NCI-H82 treated with DMSO at 0.1 percent for 48 hours (cell line): ENCODE results near the gene TNFRSF1A.
A peak's percentile ranks its signal among the peaks of the same experiment; 100 is the strongest.
"Not testable (repeated sequence)": the region's sequence is repeated elsewhere in the genome, so short reads cannot be mapped to it uniquely, and the experiment has no call there.

Experiments
- DNase-seq: peaks from one replicate; lab custom pipeline; 2025; ENCODE audit not compliant: unreplicated experiment; lab: John Stamatoyannopoulos, UW

The TNFRSF1A gene

DNA sequence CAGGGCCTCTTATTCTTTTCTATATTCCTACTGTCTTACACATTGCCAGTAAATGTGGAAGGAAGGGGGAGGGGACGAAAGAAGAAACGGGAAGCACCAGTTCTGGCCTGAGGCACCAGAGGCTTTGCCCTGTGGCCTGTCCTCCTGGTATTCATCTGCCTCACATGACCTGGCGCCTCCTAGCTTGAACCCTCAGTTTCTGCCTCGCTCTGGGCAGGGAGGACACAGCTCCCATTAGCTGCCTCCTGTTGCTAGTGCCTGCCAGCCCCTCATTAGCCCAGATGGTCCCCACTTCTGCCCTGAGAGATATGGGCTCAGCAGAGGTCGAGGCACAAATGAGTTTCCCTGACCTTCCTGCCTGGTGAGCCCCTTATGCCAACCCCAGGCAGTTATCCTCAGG lies 34.3 kb downstream of the TNFRSF1A start:
- no peak for DNase-seq

- no peak for DNase-seq
Measured at GRCh38 chr12:6306599-6307220, 35.2 kb downstream of the TNFRSF1A start.

- no peak for DNase-seq
Measured at GRCh38 chr12:6306151-6306550, 35.7 kb downstream of the TNFRSF1A start.

DNA sequence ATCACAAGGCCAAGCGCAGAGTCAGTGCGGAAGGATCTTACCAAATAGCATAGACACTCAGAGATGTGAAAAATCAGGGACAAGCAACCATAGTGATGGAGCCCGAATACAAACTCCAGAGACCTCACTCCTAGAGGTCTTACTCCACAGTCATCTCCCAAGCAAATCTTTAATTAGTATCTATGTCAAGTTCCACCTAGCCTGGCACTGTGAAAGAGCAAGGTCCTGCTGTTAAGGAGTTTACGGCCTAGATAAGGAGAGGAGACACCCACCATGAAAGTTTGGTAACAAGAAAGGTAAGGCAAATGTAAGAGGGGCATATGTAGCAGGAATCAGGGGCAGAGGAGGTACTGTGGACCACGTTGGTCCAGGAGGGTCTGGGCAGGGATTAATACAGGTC lies 38.8 kb downstream of the TNFRSF1A start:
- no peak for DNase-seq

GRCh38 chr12:6302621-6303020 lies 39.3 kb downstream of the TNFRSF1A start:
- DNase-seq = no peak

- no peak for DNase-seq
Measured at GRCh38 chr12:6301721-6302120, 40.2 kb downstream of the TNFRSF1A start.

DNA sequence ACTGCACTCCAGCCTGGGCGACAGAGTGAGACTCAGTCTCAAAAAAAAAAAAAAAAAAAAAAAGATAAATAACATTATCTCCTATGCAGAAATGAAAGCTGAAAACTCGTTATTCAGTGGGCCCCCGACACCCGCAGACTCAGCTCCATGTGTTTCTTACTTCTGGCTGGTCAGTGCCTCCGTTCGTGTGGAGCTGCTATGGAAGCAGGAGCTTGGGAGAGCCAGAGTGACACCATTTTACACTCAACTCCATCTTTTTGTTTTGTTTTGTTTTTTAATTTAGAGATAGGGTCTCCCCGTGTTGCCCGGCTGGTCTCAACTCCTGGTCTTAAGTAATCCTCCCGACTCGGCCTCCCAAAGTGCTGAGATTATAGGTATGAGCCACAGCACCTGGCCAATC lies 44.7 kb downstream of the TNFRSF1A start:
- DNase-seq = no peak

- DNase-seq = no peak
Measured at GRCh38 chr12:6295094-6295811, 46.6 kb downstream of the TNFRSF1A start.

- no peak for DNase-seq
Measured at GRCh38 chr12:6294156-6295093, 47.5 kb downstream of the TNFRSF1A start.

DNA sequence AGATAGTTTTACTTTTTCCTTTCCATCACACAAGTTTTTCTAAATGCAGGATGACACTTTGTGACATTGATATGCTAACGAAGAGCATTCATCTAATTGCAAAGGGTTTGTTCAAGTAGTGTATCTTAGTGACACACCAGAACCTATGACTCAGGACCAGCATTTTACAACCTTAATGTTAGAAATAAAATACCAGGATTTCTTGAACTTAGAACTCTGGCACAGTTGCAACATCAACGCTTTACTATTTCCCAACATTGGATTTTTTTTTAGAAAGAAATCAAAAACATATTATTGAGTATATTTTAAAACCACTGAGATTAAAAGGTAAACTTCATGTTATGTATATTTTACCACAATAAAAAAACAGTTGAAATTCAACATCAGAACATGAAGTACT lies 49.3 kb downstream of the TNFRSF1A start:
- no peak for DNase-seq

- not testable (repeated sequence) for DNase-seq
Measured at GRCh38 chr12:6289906-6290305, 52.0 kb downstream of the TNFRSF1A start.

DNA sequence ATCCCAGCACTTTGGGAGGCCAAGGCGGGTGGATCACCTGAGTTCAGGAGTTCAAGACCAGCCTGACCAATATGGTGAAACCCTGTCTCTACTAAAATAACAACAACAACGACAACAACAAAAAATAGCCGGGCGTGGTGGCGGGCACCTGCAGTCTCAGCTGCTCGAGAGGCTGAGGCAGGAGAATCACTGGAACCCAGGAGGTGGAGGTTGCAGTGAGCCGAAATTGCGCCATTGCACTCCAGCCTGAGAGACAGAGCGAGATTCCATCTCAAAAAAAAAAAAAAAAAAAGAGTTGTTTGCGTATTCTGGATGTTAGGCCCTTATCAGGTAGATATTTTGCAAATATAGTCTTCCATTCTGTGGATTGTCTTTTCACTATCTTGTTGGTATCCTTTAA lies 52.8 kb downstream of the TNFRSF1A start:
- not testable (repeated sequence) for DNase-seq

DNA sequence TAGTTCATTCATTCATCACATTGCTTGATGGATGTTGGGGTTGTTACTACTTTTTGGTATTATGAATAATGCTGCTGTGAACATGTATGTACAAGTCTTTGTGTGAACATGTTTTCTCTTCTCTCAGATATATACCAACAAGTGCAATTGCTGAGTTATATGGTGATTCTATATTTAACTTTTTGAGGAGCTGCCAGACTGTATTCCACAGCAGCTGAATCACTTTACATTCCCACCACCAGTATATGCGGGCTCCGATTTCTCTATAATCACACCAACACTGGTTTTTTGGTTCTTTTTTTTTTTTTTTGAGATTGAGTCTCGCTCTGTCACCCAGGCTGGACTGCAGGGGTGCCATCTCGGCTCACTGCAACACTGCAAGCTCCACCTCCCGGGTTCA lies 53.6 kb downstream of the TNFRSF1A start:
- DNase-seq = no peak

- DNase-seq = no peak
Measured at GRCh38 chr12:6285532-6286306, 56.2 kb downstream of the TNFRSF1A start.

GRCh38 chr12:6285063-6285477 lies 56.8 kb downstream of the TNFRSF1A start:
- peak; percentile 85 for DNase-seq

- DNase-seq = no peak
Measured at GRCh38 chr12:6284273-6284672, 57.6 kb downstream of the TNFRSF1A start.

- no peak for DNase-seq
Measured at GRCh38 chr12:6282453-6282840, 59.4 kb downstream of the TNFRSF1A start.

- no peak for DNase-seq
Measured at GRCh38 chr12:6281081-6281809, 60.6 kb downstream of the TNFRSF1A start.

DNA sequence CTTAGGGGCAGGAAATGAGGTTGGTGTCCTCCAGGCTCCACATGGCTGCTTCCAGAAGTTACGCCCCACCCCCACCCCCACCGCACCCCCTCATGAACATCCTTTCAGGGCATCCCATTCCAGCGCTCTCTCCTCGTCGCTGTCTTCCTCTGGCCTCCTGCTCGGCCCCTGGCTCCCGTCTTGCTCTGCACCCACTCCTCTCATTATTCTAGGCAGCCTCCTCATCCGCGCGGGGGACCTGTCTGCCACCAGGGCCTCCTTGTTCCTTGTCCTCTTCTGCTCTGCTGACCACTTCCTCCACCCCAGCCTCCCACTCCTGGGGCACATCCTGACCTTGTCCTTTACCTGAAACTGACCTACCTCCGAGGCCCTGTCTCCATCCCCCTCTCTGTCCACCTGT lies 61.2 kb downstream of the TNFRSF1A start:
- DNase-seq = no peak

GRCh38 chr12:6280053-6280469 lies 61.8 kb downstream of the TNFRSF1A start:
- DNase-seq = no peak
